ENCODE data around the gene CYRIA.

Gene CYRIA

DNA sequence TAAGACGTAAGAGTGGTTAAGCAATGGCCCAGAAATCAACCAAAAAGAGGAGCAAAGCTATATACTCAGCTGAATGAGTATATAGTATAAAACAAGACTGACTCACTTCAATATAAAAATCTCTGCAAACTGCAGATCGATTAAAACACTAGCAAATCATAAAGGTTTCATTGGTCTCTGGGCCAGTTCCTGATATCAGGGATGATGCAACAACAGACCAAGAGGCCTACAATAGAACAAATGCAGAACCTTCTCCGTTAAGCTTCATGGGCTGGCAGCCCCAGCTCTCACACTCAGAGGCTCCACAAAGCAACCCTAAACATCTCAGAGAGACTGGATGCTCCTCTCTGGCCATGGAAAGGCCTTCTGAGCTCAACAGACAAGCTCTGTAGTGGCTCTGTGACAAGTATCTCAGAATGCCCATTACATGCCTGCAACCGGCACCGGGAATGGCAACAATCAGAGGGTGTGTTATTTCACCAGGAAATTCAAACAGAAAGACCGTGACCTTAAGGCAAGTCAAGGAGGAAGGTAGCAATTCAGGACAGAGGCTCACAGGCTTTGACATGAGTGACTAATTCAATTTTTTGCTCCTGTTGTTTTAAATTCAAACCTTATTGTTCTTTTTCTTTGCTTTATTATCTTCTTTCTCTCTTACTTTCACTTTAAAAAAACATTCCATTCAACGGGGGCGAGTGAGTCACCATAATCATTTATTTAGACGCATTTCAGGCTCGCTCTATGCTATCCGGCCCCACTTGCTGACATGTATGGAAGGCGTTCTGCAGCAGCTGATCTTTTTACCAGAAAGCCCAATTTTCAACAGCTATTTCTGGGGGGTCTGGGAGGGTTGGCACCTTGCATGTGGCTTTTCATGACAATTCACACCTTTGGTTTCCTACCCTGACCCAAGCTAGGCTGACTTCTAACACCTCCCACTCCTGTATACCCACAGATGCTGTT is 15.1 kb downstream of the CYRIA start:
- DNase-seq (ENCODE audit: low read depth), result no peak

DNA sequence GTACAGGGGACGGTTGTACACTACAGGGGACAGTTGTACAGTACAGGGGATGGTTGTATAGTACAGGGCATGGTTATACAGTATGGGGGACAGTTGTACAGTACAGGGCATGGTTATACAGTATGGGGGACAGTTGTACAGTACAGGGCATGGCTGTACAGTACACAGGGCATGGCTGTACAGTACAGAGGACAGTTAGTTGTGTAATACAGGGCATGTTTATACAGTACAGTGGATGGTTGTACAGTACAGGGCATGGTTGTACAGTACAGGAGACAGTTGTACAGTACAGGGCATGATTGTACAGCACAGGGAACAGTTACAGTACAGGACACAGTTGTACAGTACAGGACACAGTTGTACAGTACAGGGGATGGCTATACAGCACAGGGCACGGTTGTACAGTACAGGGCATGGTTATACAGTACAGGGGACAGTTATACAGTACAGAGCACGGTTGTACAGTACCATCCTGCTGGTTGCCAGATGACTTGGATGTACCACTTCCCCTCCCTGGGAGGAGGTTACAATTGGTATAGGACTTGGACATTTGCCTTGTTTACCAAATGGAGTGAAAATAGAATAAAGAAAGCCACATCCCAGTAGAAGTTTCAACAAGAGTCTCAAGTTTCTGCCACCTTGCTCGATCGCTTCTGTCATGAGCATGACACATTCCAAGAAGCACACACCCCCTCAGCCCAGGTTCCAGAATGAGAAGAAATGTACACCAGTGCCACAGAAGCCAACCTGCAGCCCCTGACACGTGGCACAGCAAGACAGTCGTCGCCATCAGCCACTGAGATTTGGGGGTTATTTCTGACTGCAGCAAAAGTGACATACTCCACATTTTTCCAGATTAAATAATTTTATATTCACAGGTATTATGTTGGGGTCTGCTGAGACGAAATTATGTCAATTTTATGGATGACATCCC is 16.0 kb downstream of the CYRIA start:
- no peak for DNase-seq (ENCODE audit: low read depth)

DNA sequence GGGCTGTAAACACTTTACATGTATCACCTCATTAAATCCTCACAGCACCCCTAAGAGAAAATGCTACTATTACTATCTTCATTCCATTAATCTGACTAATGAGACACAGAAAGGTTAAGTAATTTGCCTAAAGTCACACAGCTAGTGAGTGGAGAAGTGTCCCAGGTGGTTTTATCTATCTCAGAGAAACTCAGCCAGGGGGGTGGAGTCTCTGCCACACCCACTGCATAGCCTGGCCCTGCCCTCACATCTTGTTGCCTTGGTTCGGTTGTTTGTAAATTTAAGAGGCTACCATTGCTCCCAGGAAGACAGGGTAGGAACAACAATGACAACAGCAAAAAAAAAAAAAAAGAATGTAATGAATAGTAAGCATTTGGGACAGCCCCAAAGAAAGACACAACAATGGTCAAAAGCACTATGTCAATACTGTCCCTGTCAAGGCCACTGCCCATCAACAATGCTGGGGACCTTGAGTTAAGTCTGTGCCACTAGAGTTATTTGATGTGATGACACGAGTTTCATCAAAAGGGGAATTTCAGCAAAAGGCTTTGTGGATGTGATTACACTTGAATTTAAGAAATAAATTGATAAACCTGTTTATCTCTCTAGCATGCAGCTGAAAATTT is 17.5 kb downstream of the CYRIA start:
- DNase-seq (ENCODE audit: low read depth), result no peak

DNA sequence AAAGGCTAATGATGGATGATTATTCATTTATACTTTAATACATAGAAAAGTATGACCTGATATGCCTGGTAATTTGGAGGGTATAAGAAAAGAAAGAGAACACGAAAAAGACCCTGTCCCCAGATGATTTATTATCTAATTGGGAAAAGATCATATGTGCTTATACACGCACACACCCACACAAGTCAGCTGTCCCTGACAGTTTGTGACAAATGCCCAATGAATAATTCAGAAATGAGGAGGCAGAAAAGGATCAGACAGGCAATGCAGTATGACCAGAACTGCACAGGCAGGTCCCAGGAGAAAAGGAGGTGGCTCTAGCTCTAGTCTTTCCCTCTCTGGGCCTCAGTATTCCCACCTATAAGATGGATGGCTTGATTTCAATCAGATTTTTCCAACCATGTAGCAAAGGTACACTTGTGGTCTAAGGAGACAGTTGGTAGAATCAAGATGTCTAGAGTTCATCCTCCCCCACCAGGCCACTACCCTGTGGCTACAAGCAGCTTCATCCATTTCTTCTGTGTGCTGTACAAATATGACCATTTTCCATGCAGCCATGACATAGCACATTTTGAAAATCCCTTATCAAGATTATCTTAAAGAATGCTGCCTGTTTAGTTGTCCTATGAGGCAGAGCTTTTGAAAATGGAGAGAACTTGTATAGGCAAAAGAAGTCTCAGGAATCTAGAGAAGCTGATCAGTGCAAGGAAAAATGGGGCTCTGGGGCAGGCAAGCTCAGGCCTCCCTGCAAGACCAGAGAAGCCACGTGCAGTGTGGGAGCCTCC is 19.7 kb downstream of the CYRIA start:
- DNase-seq (ENCODE audit: low read depth), result no peak

GRCh38 chr2:16645088-16645487 is 20.5 kb downstream of the CYRIA start:
- no peak for DNase-seq (ENCODE audit: low read depth)

DNA sequence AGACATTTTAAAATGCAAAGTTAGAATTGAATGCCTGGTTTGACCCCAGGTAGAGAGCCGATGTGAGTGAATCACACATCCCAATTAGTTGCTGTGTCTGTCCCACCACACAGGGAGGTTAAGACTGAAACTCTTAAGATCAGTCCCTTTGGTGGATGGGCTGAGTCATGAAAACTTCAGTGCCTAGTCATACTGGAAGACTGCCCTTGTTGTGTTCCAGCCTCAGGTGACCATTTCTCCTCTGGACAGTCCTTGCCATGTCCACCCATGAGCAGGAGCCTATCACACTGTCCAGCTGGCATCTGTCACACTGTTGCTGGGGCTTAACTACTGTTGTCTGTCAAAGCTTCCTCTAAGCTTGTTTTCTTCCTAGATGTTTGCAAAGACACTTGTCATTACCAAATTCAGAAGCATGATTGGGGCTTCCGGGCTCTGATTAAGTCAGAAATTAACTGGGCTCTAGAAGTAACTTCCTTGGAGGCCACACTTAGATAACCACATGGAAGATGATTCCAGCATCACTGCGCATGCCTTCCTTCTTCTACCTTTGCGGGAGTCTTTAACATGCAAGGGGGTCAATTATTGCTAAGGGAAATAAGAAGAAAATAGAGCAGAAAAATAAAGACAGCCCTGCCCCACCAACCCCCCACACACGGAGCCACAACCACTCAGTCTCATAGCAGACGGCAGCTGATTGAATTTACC is 21.3 kb downstream of the CYRIA start:
- DNase-seq (ENCODE audit: low read depth), result no peak

- DNase-seq (ENCODE audit: low read depth), result no peak
Observed at GRCh38 chr2:16643099-16643498, 22.5 kb downstream of the CYRIA start.

- no peak for DNase-seq (ENCODE audit: low read depth)
Observed at GRCh38 chr2:16642088-16642487, 23.5 kb downstream of the CYRIA start.

GRCh38 chr2:16641509-16641908 is 24.1 kb downstream of the CYRIA start:
- DNase-seq (ENCODE audit: low read depth), result no peak

DNA sequence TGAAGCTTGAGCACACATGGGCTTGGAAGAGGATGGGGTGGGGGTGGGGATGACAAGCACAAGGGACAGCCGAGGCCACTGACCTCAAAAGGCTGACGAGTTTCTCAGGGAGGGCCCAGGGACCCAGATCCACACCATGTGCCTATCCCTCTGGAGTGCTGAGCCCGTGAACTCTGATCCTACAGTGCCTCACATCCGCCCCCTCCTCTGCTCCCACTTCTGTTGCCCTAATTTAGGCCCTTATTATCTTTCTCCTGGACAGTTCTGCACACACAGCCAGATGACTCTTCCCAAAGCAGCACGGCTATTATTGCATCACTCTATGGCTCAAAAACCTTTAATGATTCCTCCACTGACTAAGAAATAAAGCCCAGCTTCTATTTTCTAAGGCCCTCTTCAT is 24.8 kb downstream of the CYRIA start:
- no peak for DNase-seq (ENCODE audit: low read depth)

- no peak for DNase-seq (ENCODE audit: low read depth)
Observed at GRCh38 chr2:16640001-16640700, 25.5 kb downstream of the CYRIA start.

DNA sequence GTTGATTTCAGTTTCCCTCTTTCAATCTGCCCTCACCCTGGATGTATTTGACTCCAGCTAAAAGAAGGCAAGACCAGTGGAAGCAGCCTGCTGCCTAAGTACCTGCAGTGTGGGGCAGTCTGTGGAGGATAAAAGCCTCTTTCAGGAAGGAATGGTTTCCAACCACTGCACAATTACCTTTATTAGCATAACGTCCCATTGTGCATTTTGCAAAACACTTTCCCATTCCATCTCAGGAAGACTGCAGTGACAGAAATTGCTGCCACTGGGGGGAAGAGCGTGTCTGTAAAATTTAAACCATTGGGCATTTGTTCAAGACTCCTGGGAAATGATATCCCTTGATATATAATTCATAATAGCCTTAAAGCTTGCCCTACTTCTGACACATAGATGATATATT is 26.2 kb downstream of the CYRIA start:
- no peak for DNase-seq (ENCODE audit: low read depth)

- no peak for DNase-seq (ENCODE audit: low read depth)
Observed at GRCh38 chr2:16638946-16639345, 26.7 kb downstream of the CYRIA start.

- DNase-seq (ENCODE audit: low read depth), result no peak
Observed at GRCh38 chr2:16637304-16637703, 28.3 kb downstream of the CYRIA start.

DNA sequence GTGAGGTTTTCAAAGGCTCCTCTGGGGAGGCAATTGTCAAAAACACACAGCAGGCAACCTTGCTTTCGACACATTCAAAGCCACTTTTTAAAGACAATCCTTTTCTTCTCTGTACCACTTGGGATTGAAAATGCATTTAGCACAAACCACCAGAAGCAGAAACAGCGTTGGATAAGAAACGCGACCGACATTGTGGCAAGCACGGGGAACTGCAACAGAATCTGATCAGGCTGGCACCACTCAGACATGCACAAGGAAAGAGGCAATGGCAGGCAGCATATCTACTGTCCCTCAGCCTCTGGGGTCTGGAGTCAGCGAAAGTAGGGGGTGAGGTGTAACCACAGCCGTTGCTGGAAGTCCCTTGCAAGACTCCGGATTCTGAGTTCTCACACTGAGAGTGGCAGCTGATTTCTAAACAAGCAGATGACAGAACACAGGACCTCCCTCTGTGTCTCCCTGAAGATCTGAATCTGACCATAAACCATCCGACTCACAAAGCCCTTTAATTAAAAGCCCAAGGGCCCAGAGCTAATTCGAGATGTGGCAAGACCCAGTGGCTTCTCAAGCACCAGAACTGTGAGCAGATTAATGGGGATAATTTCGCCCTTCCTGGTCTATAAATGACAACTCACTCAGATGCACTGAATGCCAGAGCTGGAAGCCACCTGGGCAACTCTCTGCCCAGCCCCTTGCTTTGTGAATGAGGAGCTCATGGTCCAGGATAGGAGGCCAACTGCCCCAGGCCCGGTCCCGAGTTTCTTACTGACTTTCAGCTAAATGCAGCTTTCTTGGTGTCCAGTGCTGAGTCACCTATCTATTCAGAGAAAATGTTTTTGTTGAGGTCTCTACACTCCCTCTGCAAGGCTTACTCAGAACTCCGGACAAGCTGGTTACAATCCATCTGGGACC is 29.6 kb downstream of the CYRIA start:
- no peak for DNase-seq (ENCODE audit: low read depth)

DNA sequence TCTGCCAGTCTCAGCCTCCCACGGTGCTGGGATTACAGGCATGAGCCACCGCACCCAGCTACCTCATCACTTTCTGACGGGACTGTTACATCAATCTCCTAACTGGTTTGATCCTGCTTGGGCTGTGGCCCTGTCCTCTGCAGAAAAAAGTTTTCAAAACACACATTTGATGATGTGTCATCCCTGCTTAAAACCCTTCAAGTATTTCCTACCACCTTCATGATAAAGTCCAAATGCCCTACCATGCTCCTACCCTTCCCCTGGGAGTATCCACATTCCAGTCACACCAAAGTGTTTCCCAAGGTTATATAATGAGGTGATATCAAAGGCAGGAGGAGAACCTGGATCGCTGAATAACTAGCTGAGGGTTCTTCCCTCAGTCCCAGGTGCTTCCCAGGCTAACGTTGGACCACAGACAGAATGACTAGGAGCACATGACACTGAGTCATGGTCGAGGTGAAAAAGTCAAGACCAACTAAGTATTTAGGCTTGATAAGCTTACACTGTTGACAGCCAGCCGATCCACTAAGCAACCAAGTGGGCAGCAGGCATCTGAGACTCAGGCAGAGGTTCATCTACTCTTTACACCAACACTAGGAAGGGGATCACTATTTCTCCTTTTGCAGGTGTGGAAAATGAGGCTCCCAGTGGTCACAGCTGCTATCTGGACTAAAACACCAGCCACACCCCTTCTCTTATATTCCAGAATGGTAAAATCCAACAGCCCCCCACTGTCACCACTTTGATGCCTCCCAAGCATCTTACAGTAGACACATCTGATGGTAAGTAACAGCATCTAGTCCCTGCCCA is 31.8 kb downstream of the CYRIA start:
- DNase-seq (ENCODE audit: low read depth), result no peak

DNA sequence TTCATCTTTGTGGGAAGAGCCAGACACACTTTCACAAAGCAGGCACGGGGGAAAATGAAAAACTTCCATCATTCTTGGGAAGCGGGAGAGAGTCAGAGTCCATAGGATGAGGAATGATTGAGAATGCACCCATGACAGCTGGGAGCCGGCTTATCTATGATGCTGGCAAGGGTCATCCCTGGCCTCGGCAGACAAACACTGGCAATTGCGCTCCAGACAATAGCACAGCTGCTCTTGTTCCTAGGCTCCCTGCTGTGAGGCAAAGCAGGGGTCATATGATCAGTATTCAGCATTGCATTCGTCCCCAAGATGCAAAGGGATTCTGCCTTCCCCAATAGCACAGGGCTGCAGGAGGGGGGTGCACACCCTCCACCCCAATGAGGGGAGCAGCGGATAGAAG is 33.0 kb downstream of the CYRIA start:
- no peak for DNase-seq (ENCODE audit: low read depth)

DNA sequence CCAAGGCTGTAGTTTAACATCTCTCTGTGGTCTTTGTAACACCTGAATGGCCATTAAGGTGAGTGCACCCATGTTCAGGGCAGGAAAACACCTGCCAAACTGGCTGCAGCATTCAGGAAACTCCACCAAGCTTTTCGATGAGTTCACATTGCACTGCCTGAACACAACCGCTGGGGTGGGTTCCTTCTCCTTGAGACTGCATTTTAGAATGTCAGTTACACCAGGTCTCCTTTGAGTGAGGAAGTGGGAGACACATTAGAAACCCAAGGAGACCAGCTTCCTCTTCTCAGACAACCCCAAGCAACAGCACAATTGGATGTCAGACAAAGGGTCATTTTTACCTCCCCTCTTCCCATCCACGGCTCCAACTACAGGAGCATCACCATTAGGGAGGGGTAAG is 35.2 kb downstream of the CYRIA start:
- no peak for DNase-seq (ENCODE audit: low read depth)

Measured in stimulated activated CD8-positive, alpha-beta memory T cell treated with anti-CD3 and anti-CD28 coated beads, Interleukin-12 subunit alpha, Interleukin-12 subunit beta, amount 100 ng/mL, for 1 hour (primary cell).